ENCODE data around the gene TMEM235.

The TMEM235 gene

DNA sequence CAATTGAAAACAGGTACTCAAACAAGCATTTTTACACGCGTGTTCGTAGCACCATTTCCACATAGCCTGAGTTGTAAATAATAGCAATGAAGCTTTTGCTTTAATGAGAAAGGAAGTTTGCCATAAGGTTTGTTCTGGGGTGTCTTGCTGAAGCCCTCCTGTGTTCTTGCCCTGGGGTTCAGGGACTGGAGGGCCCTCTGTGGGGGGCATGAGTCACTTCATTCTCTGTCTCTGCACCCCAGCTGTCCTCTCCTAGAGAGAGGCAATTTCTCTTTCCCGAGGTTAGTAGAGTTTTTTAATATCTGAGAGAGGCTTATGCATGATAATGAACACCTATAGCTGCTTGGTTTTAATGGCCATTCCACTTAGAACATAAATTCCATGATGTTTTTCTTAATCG lies 34.7 kb upstream of the TMEM235 start:
- no peak for TF ChIP-seq CTCF (IDR thresholded peaks at IDR 0.05)

DNA sequence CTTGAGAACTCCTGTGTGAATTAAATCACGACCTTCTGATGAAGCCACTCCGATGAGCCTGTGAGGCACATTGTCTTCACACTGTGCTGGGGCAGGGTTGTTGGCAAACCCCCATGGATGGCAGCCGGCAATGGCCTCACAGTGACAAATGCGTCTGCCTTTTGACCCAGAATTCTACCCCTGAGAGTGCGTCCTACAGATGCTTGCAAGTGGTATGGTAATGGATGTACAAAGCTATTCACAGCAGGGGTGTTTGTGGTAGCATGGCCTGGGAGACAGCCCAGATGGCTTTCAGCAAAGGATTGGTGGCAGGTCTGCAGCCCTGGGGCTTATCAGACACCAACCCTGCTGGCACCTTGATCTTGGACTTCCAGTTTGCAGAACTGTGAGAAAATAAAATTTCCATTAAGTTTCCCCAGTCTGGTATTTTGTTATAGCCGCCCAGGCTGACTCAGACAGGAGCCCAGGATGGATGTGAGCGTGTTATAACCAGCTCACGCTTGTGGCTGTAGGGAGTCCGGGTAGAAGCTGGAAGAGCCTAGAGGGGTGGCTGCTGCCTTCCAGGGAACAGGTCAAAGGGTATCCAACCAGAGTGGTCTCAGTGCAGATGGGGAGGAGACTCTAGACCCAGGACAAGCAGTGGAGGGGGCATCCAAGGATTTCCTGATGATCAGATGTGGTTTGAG lies 34.1 kb upstream of the TMEM235 start:
- no peak for TF ChIP-seq CTCF (IDR thresholded peaks at IDR 0.05)

DNA sequence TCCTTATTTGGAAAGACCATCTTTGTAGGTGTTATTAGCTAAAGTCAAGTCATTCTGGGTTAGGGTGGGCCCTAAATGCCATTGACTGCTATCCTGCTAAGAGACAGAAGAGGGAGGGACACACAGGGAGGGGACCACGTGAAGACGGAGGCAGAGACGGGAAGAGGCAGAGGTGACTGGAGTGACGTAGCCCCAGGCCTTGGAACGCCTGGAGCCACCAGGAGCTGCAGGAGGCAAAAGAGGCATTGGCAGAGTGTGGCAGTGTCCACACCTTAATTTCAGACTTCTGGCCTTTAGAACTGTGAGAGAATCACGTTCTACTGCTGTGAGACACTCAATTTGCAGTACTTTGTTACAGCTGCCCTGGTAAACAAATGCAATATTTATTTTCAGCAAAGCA lies 31.0 kb upstream of the TMEM235 start:
- TF ChIP-seq CTCF (IDR thresholded peaks at IDR 0.05) = no peak

- no peak for TF ChIP-seq CTCF (IDR thresholded peaks at IDR 0.05)
Observed at GRCh38 chr17:78202666-78203065, 28.8 kb upstream of the TMEM235 start.

DNA sequence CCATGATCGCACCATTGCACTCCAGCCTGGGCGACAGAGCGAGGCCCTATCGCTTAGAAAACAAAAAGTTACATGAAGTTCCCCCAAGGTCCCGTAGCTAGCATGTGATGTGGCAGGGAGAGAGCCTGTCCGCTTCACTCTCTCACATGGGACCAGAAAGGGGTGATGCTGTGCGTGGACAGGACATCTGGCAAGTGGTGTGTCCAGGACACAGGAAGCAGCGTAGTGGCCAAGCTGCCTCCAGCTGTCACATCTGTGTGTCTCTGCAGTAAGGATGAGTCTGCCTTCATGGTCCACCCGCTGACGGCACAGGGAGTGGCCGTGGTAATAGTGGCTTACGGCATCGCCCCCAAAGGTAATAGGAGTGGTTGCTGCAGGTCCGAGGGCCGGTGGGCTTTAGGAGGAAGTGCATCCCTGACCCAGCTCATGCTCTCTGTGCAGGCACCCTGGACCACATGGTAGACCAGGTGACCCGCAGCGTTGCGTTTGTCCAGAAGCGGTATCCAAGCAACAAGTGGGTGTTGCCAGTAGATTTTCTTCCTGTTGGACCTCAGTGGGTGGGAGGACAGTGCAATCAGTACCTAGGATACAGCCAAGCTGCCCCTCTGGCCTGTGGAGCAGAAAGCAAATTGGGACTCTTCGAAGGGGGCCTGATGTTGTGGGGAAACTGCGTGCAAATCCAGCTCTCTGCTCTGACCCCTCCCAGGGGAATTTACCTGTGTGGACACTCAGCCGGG lies 26.9 kb upstream of the TMEM235 start:
- TF ChIP-seq CTCF (IDR thresholded peaks at IDR 0.05) = no peak

GRCh38 chr17:78205124-78205775 lies 26.2 kb upstream of the TMEM235 start:
- no peak for TF ChIP-seq CTCF (IDR thresholded peaks at IDR 0.05)

- no peak for TF ChIP-seq CTCF (IDR thresholded peaks at IDR 0.05)
Observed at GRCh38 chr17:78206298-78206697, 25.1 kb upstream of the TMEM235 start.

All from LNCAP (cell line).